Measurements from ENCODE around the gene ZNF784.

The ZNF784 gene

GRCh38 chr19:55593096-55593772, 31.1 kb downstream of the ZNF784 start:
- ChIA-PET POLR2A (no interaction called here), CTCF (interaction anchor here (0.7 to 1.0 kb wide), 2 partner anchors 13 to 125 kb away, joined by 3 read pairs; partner anchors contain the start of gene ZNF865)
- no peak for TF ChIP-seq CTCF (IDR thresholded peaks at IDR 0.05; ENCODE audit: insufficient read depth, low read length, missing control alignments)
- DNase-seq (ENCODE audit: low read depth, low spot score): no peak
- no peak overlapping the region for H3K4me3 ChIP-seq (ENCODE audit: low read depth, low read length)

GRCh38 chr19:55592391-55593090, 31.8 kb downstream of the ZNF784 start:
- ChIA-PET POLR2A (no interaction called here), CTCF (interaction anchor here (1.0 kb wide), 1 partner anchor 13 kb away, joined by 3 read pairs; the partner anchor contains the start of gene ZNF865)
- H3K4me3 ChIP-seq (ENCODE audit: low read depth, low read length): no peak overlapping the region
- DNase-seq (ENCODE audit: low read depth, low spot score): no peak
- TF ChIP-seq CTCF (IDR thresholded peaks at IDR 0.05; ENCODE audit: insufficient read depth, low read length, missing control alignments): no peak

- no peak for DNase-seq (ENCODE audit: low read depth, low spot score)
- CTCF ChIA-PET: no interaction called here
- POLR2A ChIA-PET: no interaction called here
- no peak for TF ChIP-seq CTCF (IDR thresholded peaks at IDR 0.05; ENCODE audit: insufficient read depth, low read length, missing control alignments)
- no peak overlapping the region for H3K4me3 ChIP-seq (ENCODE audit: low read depth, low read length)
Observed at GRCh38 chr19:55591555-55591954, 32.8 kb downstream of the ZNF784 start.

- no peak for TF ChIP-seq CTCF (IDR thresholded peaks at IDR 0.05; ENCODE audit: insufficient read depth, low read length, missing control alignments)
- DNase-seq (ENCODE audit: low read depth, low spot score): no peak
- no peak overlapping the region for H3K4me3 ChIP-seq (ENCODE audit: low read depth, low read length)
- POLR2A ChIA-PET: no interaction called here
- CTCF ChIA-PET: interaction anchor here (2.3 kb wide), 1 partner anchor 16 kb away, joined by 6 read pairs; no protein-coding TSS in a partner anchor
Observed at GRCh38 chr19:55590617-55591016, 33.7 kb downstream of the ZNF784 start.

GRCh38 chr19:55590109-55590508, 34.3 kb downstream of the ZNF784 start:
- no peak for TF ChIP-seq CTCF (IDR thresholded peaks at IDR 0.05; ENCODE audit: insufficient read depth, low read length, missing control alignments)
- CTCF ChIA-PET: interaction anchor here (2.3 kb wide), 1 partner anchor 16 kb away, joined by 6 read pairs; no protein-coding TSS in a partner anchor
- POLR2A ChIA-PET: no interaction called here
- H3K4me3 ChIP-seq (ENCODE audit: low read depth, low read length): no peak overlapping the region
- DNase-seq (ENCODE audit: low read depth, low spot score): no peak

- DNase-seq (ENCODE audit: low read depth, low spot score): no peak
- POLR2A ChIA-PET: no interaction called here
- CTCF ChIA-PET: interaction anchor here (1.6 to 2.3 kb wide), 3 partner anchors 10 to 18 kb away, joined by 4 to 6 read pairs (median 6); partner anchors contain the start of genes FIZ1 and ZNF865
- TF ChIP-seq CTCF (IDR thresholded peaks at IDR 0.05; ENCODE audit: insufficient read depth, low read length, missing control alignments): no peak
- no peak overlapping the region for H3K4me3 ChIP-seq (ENCODE audit: low read depth, low read length)
Observed at GRCh38 chr19:55588738-55589137, 35.6 kb downstream of the ZNF784 start.
